GM13977 (cell line): ENCODE data around the gene SSTR4.

Experiments used
- DNase-seq: peaks from one replicate; pipeline ENCODE4 v3.0.0; 2012; ENCODE audit warnings: low spot score
- in situ Hi-C: fragments of 300-500 bp; cut with MboI; formaldehyde crosslinking; loops from one replicate; pipeline ENCODE4 v1.12.0; 2022; ENCODE audit warnings: low sequenced_read_pairs, low pct_unique_long_range_greater_than_20kb, mixed read lengths, inconsistent platforms; ENCODE audit not compliant: unreplicated experiment
- TF ChIP-seq, protein P1 (sequence below): IDR thresholded peaks from 2 replicates; pipeline ENCODE4 v1.5.1; 2012; ENCODE audit warnings: mild to moderate bottlenecking, control low read depth; ENCODE audit not compliant: insufficient read depth; ENCODE audit errors: extremely low read depth, missing control alignments

The SSTR4 gene

GRCh38 chr20:23072892-23073586, 37.9 kb downstream of the SSTR4 start:
- DNase-seq, result no peak
- TF ChIP-seq, protein P1, sequence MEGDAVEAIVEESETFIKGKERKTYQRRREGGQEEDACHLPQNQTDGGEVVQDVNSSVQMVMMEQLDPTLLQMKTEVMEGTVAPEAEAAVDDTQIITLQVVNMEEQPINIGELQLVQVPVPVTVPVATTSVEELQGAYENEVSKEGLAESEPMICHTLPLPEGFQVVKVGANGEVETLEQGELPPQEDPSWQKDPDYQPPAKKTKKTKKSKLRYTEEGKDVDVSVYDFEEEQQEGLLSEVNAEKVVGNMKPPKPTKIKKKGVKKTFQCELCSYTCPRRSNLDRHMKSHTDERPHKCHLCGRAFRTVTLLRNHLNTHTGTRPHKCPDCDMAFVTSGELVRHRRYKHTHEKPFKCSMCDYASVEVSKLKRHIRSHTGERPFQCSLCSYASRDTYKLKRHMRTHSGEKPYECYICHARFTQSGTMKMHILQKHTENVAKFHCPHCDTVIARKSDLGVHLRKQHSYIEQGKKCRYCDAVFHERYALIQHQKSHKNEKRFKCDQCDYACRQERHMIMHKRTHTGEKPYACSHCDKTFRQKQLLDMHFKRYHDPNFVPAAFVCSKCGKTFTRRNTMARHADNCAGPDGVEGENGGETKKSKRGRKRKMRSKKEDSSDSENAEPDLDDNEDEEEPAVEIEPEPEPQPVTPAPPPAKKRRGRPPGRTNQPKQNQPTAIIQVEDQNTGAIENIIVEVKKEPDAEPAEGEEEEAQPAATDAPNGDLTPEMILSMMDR, result no peak
- in situ Hi-C loops, result loop anchor here (25.0 kb wide), 1 partner anchor 264 kb away; no protein-coding TSS in a partner anchor

DNA sequence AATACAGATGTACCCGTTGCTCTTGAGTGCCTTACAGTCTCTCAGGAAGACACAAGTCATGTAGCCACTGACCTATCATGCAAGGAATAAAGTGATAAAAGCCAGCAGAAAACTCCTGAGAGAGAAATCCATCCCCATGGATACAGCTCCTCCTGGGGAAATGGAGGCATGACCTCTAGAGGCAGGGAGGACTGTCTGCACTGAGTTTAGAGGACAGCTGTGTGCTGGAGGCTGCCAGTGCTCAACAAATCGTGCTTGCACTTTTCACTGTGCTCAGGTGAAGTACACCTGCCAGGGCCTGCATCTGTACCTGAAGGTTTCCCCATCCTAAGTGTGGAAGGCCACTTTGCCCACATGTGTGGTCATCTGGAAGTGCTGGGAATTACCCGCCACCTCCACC, 38.9 kb downstream of the SSTR4 start:
- in situ Hi-C loops, result loop anchor here (25.0 kb wide), 1 partner anchor 263 kb away; no protein-coding TSS in a partner anchor
- TF ChIP-seq, protein P1, result no peak
- DNase-seq, result no peak

GRCh38 chr20:23077277-23077676, 42.2 kb downstream of the SSTR4 start:
- TF ChIP-seq, protein P1, result no peak
- DNase-seq, result no peak
- in situ Hi-C loops, result no loop called here

GRCh38 chr20:23078351-23079015, 43.4 kb downstream of the SSTR4 start:
- in situ Hi-C loops, result no loop called here

GRCh38 chr20:23079016-23079351, 43.9 kb downstream of the SSTR4 start:
- DNase-seq, result no peak
- in situ Hi-C loops, result no loop called here

More at GRCh38 chr20:23078351-23079015, 43.4 kb downstream of the SSTR4 start:
- no peak for DNase-seq
- TF ChIP-seq, protein P1, result no peak

GRCh38 chr20:23079926-23080325, 44.8 kb downstream of the SSTR4 start:
- in situ Hi-C loops, result no loop called here
- no peak for DNase-seq
- TF ChIP-seq, protein P1, result no peak

More at GRCh38 chr20:23079016-23079351, 43.9 kb downstream of the SSTR4 start:
- TF ChIP-seq, protein P1, result peak; percentile 52
